Activated gamma-delta T cell treated with anti-CD3 and anti-CD28 coated beads, Interleukin-2, amount 50 U/mL, for 16 hours (primary cell): Measurements from ENCODE around the gene SPACA1.

Source experiments
- DNase-seq: peaks from one replicate; pipeline ENCODE4 v3.0.0-alpha.2; 2020; ENCODE audit warnings: low read depth

SPACA1 gene

GRCh38 chr6:88105741-88106340 lies 58.2 kb downstream of the SPACA1 start:
- DNase-seq = no peak

GRCh38 chr6:88107241-88107640 lies 59.6 kb downstream of the SPACA1 start:
- DNase-seq = no peak

- no peak for DNase-seq
These were observed 64.3 kb downstream of the SPACA1 start for GRCh38 chr6:88111991-88112390.

- no peak for DNase-seq
These were observed 67.2 kb downstream of the SPACA1 start for GRCh38 chr6:88114838-88115237.

- DNase-seq = no peak
These were observed 67.7 kb downstream of the SPACA1 start for GRCh38 chr6:88115307-88115706.

- no peak for DNase-seq
These were observed 68.6 kb downstream of the SPACA1 start for GRCh38 chr6:88116276-88116675.
